Naive thymus-derived CD4-positive, alpha-beta T cell (primary cell): ENCODE results near the gene TRIM17. TPM values are rescaled to one million over a fixed set of nuclear protein-coding genes. Genes with fewer than 3 reads are reported as not detected.

Experiments used
- ATAC-seq: fragments of 150-1000 bp; cut with Tn5 transposase; 2 replicates; pipeline ENCODE4 v1.10.0; 2021; ENCODE audit warnings: mild to moderate bottlenecking, moderate library complexity
- CTCF ChIA-PET: fragments of 350-600 bp; sonication (Branson Sonifier 250); formaldehyde crosslinking; loops from one replicate; lab custom pipeline; 2021; ENCODE audit warnings: antibody characterized with exemption; lab: Charles Lee
- POLR2A ChIA-PET: fragments of 350-600 bp; sonication (Branson Sonifier 250); formaldehyde crosslinking; loops from one replicate; lab custom pipeline; 2021; ENCODE audit warnings: antibody characterized with exemption, inconsistent platforms; lab: Charles Lee
- DNase-seq, 9 donors: peaks; one replicate each; pipeline versions ENCODE4 v3.0.0 to v3.0.0-alpha.2; 2020 to 2022; ENCODE audit warnings: mixed read lengths in 1 of 9
- H3K27ac ChIP-seq: one replicate; pipeline ENCODE4 v1.7.0; 2013; ENCODE audit warnings: mild to moderate bottlenecking, low read depth, low read length, moderate library complexity
- H3K27me3 ChIP-seq, 2 donors: one replicate each; pipeline ENCODE4 v1.7.0; 2013; ENCODE audit warnings: low read length in 2 of 2, mild to moderate bottlenecking in 2 of 2, moderate library complexity in 2 of 2; ENCODE audit not compliant: control insufficient read depth in 2 of 2, insufficient read depth in 2 of 2
- H3K36me3 ChIP-seq, 3 experiments: 1 replicate in 2 of 3; 2 replicates in 1 of 3; pipeline ENCODE4 v1.7.0; 2013; ENCODE audit warnings: low read length in 3 of 3, mild to moderate bottlenecking in 3 of 3, moderate library complexity in 1 of 3; ENCODE audit not compliant: insufficient read depth in 3 of 3, control insufficient read depth in 2 of 3
- H3K4me1 ChIP-seq, 2 donors: one replicate each; pipeline ENCODE4 v1.7.0; 2013; ENCODE audit warnings: low read length in 2 of 2, mild to moderate bottlenecking in 2 of 2, moderate library complexity in 1 of 2; ENCODE audit not compliant: control insufficient read depth in 2 of 2, insufficient read depth in 2 of 2
- H3K4me3 ChIP-seq: 2 replicates; pipeline ENCODE4 v1.7.0; 2013; ENCODE audit warnings: mild to moderate bottlenecking, low read length
- H3K9me3 ChIP-seq, 3 experiments: 1 replicate in 2 of 3; 2 replicates in 1 of 3; pipeline ENCODE4 v1.7.0; 2013; ENCODE audit warnings: low read length in 3 of 3; ENCODE audit not compliant: control insufficient read depth in 2 of 3
- H3K27ac Mint-ChIP-seq, 9 donors: one replicate each; pipeline ENCODE4 v1.8.0; 2020 to 2022; ENCODE audit warnings: mixed read lengths in 9 of 9, mild to moderate bottlenecking in 8 of 9, moderate library complexity in 5 of 9, inconsistent platforms in 2 of 9
- H3K27me3 Mint-ChIP-seq, 5 donors: one replicate each; pipeline ENCODE4 v1.8.0; 2021 to 2022; ENCODE audit warnings: mixed read lengths in 5 of 5, mild to moderate bottlenecking in 1 of 5
- H3K36me3 Mint-ChIP-seq, 5 donors: one replicate each; pipeline ENCODE4 v1.8.0; 2020 to 2022; ENCODE audit warnings: mixed read lengths in 5 of 5, mild to moderate bottlenecking in 3 of 5, inconsistent platforms in 1 of 5
- H3K4me1 Mint-ChIP-seq, 7 donors: one replicate each; pipeline ENCODE4 v1.8.0; 2020 to 2022; ENCODE audit warnings: mixed read lengths in 7 of 7, mild to moderate bottlenecking in 3 of 7, inconsistent platforms in 1 of 7
- H3K4me3 Mint-ChIP-seq, 10 donors: one replicate each; pipeline ENCODE4 v1.8.0; 2020 to 2022; ENCODE audit warnings: mild to moderate bottlenecking in 10 of 10, mixed read lengths in 10 of 10, moderate library complexity in 6 of 10, inconsistent platforms in 2 of 10
- H3K9me3 Mint-ChIP-seq, 11 donors: one replicate each; pipeline ENCODE4 v1.8.0; 2020 to 2022; ENCODE audit warnings: mixed read lengths in 11 of 11, mild to moderate bottlenecking in 4 of 11, inconsistent platforms in 1 of 11, moderate library complexity in 1 of 11
- intact Hi-C, 2 donors: fragments of 100-400 bp; cut with micrococcal nuclease; formaldehyde crosslinking; loops; one replicate each; pipeline ENCODE4 v1.15.1; 2023
- polyA plus RNA-seq, 2 donors: library from polyadenylated mRNA; unstranded; fragments of 300-500 nt; fragmentation: Illumina TruSeq; gene quantifications; one replicate each; pipeline ENCODE4 v1.2.3, GENCODE V29; 2021
- total RNA-seq, 6 experiments: library from RNA in 5 of 6; stranded (reverse) in 5 of 6; gene quantifications; 1 replicate in 5 of 6; 2 replicates in 1 of 6; pipeline ENCODE4 v1.2.3 and lab custom pipeline; 2021 to 2026

The TRIM17 gene
- total and polyA plus RNA-seq, 7 experiments from 2014 or later, result 0.18 to 2.5 (median 1.00) TPM

GRCh38 chr1:228370439-228370940 is 46.2 kb downstream of the TRIM17 start:
- H3K9me3 ChIP-seq, result no peaks in the 10 kb centered on the region
- no peaks in the 10 kb centered on the region for H3K4me1 ChIP-seq
- Mint-ChIP-seq H3K27me3 (no peaks in the 10 kb centered on the region), H3K4me1 (peaks cover 0 to 2% (median 0%) of the 10 kb centered on the region in 7 donors), H3K4me3 (no peak overlapping the region), H3K9me3 (no peaks in the 10 kb centered on the region), H3K36me3 (no peaks in the 10 kb centered on the region), H3K27ac (no peak overlapping the region)
- ATAC-seq, result no peak
- ChIA-PET POLR2A (no interaction called here), CTCF (interaction anchor here (0.7 kb wide), 1 partner anchor 94 kb away, joined by 3 read pairs; no protein-coding TSS in a partner anchor)
- peaks cover 0 to 7% (median 0%) of the 10 kb centered on the region in 3 experiments for H3K36me3 ChIP-seq
- H3K4me3 ChIP-seq, result no peak overlapping the region
- no peak overlapping the region for H3K27ac ChIP-seq
- DNase-seq, result no peak
- H3K27me3 ChIP-seq, result no peaks in the 10 kb centered on the region
- intact Hi-C loops, result no loop called here

- ATAC-seq (no peak), DNase-seq (no peak)
- ChIA-PET CTCF (interaction anchor here (0.6 kb wide), 1 partner anchor 353 kb away, joined by 4 read pairs; no protein-coding TSS in a partner anchor), POLR2A (no interaction called here)
- Histone ChIP-seq H3K27ac (no peak overlapping the region), H3K4me3 (no peak overlapping the region), H3K4me1 (no peaks in the 10 kb centered on the region), H3K36me3 (peaks cover 0 to 6% (median 0%) of the 10 kb centered on the region in 3 experiments), H3K9me3 (no peaks in the 10 kb centered on the region), H3K27me3 (no peaks in the 10 kb centered on the region)
- Mint-ChIP-seq H3K27me3 (no peaks in the 10 kb centered on the region), H3K9me3 (no peaks in the 10 kb centered on the region), H3K36me3 (no peaks in the 10 kb centered on the region), H3K4me1 (peaks cover 0 to 2% (median 0%) of the 10 kb centered on the region in 7 donors), H3K4me3 (no peak overlapping the region), H3K27ac (no peak overlapping the region)
- intact Hi-C loops, result no loop called here
These were observed 46.8 kb downstream of the TRIM17 start for GRCh38 chr1:228369608-228370438.

GRCh38 chr1:228368801-228369607 is 47.7 kb downstream of the TRIM17 start:
- ATAC-seq (no peak), DNase-seq (no peak)
- ChIA-PET POLR2A (no interaction called here), CTCF (no interaction called here)
- Mint-ChIP-seq H3K9me3 (no peaks in the 10 kb centered on the region), H3K4me1 (peaks cover 0 to 2% (median 0%) of the 10 kb centered on the region in 7 donors), H3K27me3 (no peaks in the 10 kb centered on the region), H3K36me3 (no peaks in the 10 kb centered on the region), H3K4me3 (no peak overlapping the region), H3K27ac (no peak overlapping the region)
- intact Hi-C loops, result no loop called here
- no peaks in the 10 kb centered on the region for H3K4me1 ChIP-seq
- no peaks in the 10 kb centered on the region for H3K9me3 ChIP-seq
- no peak overlapping the region for H3K4me3 ChIP-seq
- no peaks in the 10 kb centered on the region for H3K36me3 ChIP-seq
- H3K27me3 ChIP-seq, result no peaks in the 10 kb centered on the region
- H3K27ac ChIP-seq, result no peak overlapping the region

GRCh38 chr1:228367798-228368791 is 48.6 kb downstream of the TRIM17 start:
- Mint-ChIP-seq H3K9me3 (no peaks in the 10 kb centered on the region), H3K36me3 (no peaks in the 10 kb centered on the region), H3K4me3 (no peak overlapping the region), H3K27me3 (no peaks in the 10 kb centered on the region), H3K4me1 (peaks cover 0 to 2% (median 0%) of the 10 kb centered on the region in 7 donors), H3K27ac (no peak overlapping the region)
- Histone ChIP-seq H3K4me1 (no peaks in the 10 kb centered on the region), H3K27me3 (no peaks in the 10 kb centered on the region), H3K4me3 (no peak overlapping the region), H3K9me3 (no peaks in the 10 kb centered on the region), H3K36me3 (no peaks in the 10 kb centered on the region), H3K27ac (no peak overlapping the region)
- ChIA-PET CTCF (no interaction called here), POLR2A (no interaction called here)
- intact Hi-C loops, result no loop called here
- DNase-seq (no peak), ATAC-seq (no peak)

GRCh38 chr1:228366866-228367741 is 49.6 kb downstream of the TRIM17 start:
- Histone ChIP-seq H3K36me3 (no peaks in the 10 kb centered on the region), H3K4me3 (no peak overlapping the region), H3K27ac (no peak overlapping the region), H3K27me3 (no peaks in the 10 kb centered on the region), H3K9me3 (no peaks in the 10 kb centered on the region), H3K4me1 (no peaks in the 10 kb centered on the region)
- intact Hi-C loops, result no loop called here
- ChIA-PET CTCF (no interaction called here), POLR2A (no interaction called here)
- peaks cover 0 to 2% (median 0%) of the 10 kb centered on the region in 7 donors for H3K4me1 Mint-ChIP-seq
- no peak overlapping the region for H3K4me3 Mint-ChIP-seq
- ATAC-seq, result no peak
- H3K9me3 Mint-ChIP-seq, result no peaks in the 10 kb centered on the region
- H3K27me3 Mint-ChIP-seq, result no peaks in the 10 kb centered on the region
- H3K27ac Mint-ChIP-seq, result no peak overlapping the region
- H3K36me3 Mint-ChIP-seq, result no peaks in the 10 kb centered on the region
- DNase-seq, result no peak
